T-helper 9 cell (primary cell): ENCODE measurements around the gene KRIT1.
A peak's percentile ranks its signal among the peaks of the same experiment; 100 is the strongest.
"Not testable (repeated sequence)": the region's sequence is repeated elsewhere in the genome, so short reads cannot be mapped to it uniquely, and the experiment has no call there.

Experiments
- DNase-seq: peaks from one replicate; pipeline ENCODE4 v3.0.0-alpha.2; 2020
- total RNA-seq, 2 donors: gene quantifications; one replicate each; lab custom pipeline; 2026; lab: John Stamatoyannopoulos, UW

Gene KRIT1
- 16.0 to 18.8 reads per million in 2 donors for total RNA-seq

DNA sequence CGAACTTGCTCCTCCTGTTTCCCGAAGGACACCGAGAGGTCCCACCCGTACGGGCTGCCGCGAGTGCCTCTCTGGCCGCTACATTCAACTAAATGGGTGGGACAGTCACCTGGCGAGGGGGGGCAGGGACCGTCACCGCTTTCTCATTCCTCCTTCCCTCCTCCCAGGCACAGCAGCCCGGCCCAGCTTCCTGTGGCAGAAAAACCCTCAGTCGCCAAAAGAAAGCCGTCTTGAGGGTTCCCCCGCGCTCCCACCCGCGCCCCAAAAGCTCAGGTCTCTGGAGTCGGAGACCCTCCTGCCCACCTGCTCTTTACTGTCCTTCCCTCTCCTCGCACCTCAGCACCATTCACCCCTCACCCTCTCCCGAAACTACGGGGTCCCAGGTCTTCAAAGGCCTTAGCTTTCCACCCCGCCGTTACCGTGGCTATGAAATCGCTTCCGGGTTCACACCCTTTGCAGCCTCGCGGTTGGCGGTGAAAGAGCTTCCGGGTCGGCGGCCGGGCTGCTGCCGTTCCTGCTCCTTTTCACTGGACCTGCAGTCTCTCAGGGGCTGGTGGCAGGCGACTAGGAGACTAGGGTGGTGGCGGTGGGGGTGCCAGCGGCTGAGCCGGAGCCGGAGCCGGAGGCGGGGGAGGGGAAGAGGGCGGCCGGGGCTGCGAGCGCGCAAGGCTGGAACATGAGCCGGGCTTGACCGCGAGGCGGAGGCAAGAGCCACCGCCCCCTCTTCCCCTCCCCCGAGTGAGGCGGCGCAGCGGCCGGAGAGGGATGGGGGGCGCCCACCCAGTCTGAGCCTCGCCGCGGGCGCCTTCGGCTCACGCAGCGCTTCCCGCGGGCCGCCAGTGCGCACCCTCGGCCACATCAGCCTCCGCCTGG lies at the start of gene KRIT1, which contains the start of gene ANKIB1:
Gene KRIT1, minus strand, starts transcription at position 428 of the 873 bp plus-strand sequence. CDS start 3,779 bp downstream, outside the sequence.
Gene ANKIB1, plus strand, starts transcription at position 488 of the 873 bp plus-strand sequence. CDS start 49,005 bp downstream, outside the sequence.
- DNase-seq, result peak; percentile 81

DNA sequence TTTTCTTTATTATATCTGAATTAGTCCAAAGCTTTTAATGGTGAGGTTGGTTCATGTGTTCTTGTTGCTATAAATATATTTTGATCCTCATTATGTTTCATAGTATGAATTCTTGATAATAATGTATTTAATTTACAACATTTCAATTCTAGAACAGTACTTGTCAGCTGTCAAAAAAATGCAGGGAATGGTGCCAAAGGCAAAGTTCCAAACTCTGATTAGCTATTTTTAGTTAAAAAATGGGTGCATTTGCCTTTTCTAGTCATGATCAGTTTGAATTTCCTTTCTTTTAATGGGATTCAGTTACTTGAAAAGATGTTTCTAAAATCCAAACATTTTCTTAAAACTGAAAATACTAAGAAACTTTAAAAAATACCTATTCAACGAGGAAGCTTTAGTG lies 49.7 kb upstream of the KRIT1 start:
- no peak for DNase-seq

DNA sequence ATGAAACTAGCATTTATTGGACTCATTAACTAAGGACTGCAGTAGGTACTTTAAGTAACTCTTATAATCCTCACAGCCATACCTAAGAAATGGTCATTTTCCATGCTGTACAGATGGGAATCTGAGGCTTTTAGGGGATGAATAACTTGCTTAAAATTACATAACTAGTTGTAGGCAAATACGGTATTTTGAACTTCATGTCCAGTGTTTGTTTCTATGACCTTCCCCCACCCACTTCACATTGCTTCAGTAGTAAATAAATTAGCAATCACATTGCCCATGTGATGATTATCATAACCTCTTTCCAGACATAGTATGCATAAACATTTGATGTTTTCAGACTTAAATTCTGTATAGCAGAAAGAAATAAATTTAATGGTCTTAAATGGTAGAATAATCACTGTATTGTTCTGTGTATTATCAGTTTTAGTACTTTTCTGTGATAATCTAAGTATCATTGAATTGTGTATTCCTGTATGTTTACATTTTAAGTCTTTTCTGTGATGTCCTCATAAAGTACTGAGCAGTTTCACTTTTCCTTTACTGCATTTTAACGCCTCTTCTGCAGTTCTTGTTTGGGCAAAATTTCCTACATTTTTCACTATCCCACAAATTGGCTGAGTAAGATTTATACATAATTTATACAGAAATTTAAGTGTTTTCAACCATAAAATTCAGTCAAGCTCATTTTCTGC lies 48.3 kb upstream of the KRIT1 start:
- no peak for DNase-seq

- no peak for DNase-seq
These were observed 47.3 kb upstream of the KRIT1 start for GRCh38 chr7:92292981-92293380.

DNA sequence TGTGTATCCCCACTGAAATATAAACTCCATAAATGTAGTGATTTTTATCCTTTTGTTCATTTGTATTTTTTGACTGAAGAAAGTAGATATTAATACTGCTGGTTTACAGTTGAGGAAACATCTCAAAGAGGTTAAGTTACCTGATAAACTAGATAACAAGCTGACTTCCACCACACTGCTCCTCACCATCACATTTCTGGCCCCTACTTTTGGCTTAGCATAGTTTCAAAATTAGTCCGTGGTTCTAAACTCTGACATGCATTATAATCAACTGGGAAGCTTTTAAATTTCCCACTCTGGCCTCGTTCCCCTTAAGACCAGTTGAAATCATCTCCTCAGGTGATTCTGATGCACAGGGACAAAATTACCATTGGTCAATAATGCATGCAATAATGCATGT lies 43.6 kb upstream of the KRIT1 start:
- DNase-seq, result no peak

DNA sequence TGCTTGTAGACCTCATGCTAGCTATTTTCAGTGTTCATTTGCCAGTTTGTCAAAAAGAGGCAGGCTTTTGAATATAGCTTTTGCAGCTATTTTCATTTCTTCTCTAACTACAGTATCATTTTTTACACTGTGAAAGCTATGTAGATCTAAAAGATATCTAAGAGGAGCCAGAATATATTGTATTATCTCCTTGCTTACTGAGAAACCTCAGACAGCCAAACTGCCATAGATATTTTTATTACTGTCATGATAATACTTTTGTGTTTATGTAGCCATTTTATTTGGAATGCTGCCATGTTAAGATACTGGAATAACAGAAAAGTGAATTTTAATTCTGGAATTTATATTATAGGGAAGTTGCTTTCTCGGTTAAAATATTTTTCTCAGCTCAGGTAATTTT lies 37.2 kb upstream of the KRIT1 start:
- no peak for DNase-seq

GRCh38 chr7:92282221-92282814 lies 36.6 kb upstream of the KRIT1 start:
- no peak for DNase-seq

GRCh38 chr7:92281031-92281430 lies 35.3 kb upstream of the KRIT1 start:
- DNase-seq, result no peak

- no peak for DNase-seq
These were observed 33.8 kb upstream of the KRIT1 start for GRCh38 chr7:92279396-92280031.

DNA sequence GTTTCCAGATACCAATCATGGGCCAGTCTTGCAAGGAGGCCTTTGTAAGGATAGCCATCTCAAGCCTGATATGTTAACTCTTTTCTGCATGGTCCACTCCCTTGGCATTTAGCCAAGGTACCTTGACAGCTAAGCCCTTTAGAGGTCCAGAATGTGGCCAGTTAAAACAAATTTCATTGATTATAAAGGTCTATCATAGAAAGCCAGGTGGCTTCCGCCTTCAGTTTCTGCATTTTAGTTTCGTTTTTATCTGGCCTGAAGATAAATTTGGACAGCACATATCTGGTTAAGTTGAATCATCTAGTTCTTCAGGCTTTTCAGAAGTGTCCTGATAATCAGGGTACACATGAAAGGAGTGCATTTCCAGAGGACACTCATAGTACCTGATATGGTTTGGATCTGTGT lies 30.7 kb upstream of the KRIT1 start:
- DNase-seq, result no peak

- DNase-seq, result no peak
These were observed 29.6 kb upstream of the KRIT1 start for GRCh38 chr7:92275327-92275726.

GRCh38 chr7:92268921-92269320 lies 23.2 kb upstream of the KRIT1 start:
- DNase-seq, result no peak

DNA sequence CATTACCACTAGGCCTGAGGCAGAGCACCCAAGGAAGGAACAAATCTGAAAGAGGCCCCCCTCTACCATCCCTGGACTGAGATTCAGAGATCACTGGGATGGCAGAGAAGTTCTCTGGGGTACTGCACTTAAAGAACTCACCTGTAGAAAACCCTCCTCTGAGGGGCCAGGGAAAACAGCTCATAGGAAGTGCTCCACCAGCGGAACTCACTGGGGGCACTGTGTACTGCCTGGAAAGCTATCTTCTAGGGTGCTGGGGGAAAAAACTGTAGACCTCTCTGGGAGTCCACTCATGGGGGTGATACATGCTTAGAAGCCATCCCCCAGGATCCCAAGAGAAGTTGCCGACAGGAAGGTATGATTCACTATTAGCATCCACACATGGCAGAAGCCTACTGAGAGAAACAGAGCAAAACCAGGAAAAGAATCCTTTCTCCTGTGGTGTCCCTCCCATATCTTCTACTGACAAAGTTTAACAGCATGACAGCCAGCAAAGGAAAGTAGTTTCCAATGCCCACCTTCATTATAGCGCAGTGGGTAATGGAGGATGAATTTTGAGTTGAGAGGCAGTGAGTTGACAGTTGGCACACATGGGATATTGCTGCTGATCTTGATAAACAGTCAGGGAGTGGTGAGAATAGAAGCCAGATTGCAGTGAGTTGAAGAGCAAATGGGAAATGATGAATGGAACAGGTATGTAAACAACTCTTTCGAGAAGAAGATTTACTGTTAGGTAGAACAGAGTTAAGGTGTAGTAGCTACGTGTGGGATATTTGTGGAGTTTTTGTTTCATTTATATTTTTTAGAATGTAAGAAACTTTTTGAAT lies 20.9 kb upstream of the KRIT1 start:
- no peak for DNase-seq

- no peak for DNase-seq
These were observed 14.6 kb upstream of the KRIT1 start for GRCh38 chr7:92260248-92260781.

- no peak for DNase-seq
These were observed 14.0 kb upstream of the KRIT1 start for GRCh38 chr7:92259610-92260247.

DNA sequence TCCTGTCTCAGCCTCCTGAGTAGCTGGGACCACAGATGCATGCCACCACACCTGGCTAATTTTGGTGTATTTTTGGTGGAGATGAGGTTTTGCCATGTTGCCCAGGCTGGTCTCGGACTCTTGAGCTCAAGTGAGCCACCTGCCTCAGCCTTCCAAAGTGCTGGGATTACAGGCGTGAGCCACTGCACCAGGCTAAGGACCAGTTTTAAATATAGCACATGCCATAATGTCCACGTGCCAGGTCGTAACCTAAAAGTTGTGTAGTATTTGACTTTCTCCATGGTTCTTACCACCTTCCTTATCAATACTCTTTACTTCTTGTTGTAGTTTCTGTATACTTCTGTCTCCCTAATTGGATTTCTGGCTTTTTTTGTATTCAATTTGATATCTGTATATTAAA lies 13.3 kb upstream of the KRIT1 start:
- DNase-seq, result no peak

- no peak for DNase-seq
These were observed 9.6 kb upstream of the KRIT1 start for GRCh38 chr7:92255308-92255707.

DNA sequence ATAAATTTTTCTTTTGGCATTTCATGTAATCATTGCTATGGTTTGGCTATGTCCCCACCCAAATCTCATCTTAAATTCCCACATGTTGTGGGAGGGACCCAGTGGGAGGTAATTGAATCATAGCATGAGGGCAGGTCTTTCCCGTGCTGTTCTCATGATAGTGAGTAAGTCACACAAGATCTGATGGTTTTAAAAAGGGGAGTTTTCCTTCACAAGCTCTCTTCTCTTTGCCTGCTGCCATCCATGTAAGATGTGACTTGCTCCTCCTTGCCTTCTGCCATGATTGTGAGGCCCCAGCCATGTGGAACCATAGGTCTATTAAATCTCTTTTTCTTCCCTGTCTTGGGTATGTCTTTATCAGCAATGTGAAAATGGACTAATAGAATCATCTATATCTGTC lies 9.1 kb upstream of the KRIT1 start:
- DNase-seq, result not testable (repeated sequence)

DNA sequence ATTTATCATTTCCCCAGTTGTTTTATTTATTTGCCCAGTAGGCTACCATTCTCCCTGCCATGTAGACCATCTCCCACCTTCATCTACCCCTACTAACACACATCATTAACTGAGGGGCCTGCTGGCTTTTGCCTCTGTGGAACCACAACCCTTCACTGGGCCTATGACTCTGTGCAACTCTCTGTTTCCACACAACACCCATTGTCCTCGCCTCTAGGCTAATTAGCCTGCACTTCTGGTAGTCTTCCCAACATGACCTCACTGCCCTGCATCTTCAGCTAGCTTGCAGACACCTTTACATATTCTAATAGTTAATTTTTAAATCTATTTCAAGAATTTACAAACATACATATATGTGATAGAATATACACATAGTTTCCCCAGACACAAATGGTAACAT lies 7.5 kb upstream of the KRIT1 start:
- no peak for DNase-seq

DNA sequence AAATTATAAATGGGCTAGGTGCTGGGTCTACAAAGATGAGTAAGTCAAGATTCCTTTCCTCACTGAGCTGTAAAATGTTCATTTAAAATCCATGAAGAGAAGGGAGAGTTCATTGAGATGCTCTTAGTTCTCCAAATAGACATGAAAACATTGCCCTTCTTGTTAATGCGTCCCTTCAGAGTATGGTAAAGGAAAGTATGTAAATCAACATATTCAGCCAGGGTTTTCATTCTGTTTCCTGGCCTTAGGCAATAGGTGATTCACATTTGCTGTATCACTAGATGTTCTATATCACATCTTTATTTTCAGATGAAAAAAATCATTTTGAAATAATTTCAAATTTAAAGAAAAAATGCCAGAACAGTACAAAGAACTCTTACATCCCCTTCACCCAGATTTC lies 5.5 kb upstream of the KRIT1 start:
- no peak for DNase-seq

DNA sequence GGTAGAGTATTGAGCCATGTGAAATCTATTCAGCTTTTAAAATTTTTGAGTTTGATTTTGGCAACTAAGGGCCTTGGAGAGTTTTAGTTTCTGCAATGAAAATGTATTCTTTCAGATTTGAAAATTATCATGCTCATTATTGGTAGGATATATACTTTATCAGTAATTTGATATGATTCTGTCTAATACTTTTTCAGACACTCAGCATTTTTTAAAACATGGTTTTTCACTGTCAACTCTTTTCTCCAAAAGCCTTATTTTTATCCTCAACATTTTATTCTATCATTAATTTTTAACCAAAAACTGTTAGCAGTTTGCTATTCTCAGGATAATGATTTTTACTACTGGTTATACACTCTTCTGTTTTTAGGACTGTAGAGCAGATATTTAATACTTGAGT lies 4.9 kb upstream of the KRIT1 start:
- no peak for DNase-seq
